GM19193 (cell line): ENCODE data around the gene SEPTIN1.

Source experiments
- POLR2A ChIP-seq: IDR thresholded peaks from 4 replicates; pipeline ENCODE4 v1.6.1; 2011; ENCODE audit not compliant: insufficient read depth, insufficient read length; ENCODE audit errors: extremely low read depth

Gene SEPTIN1

DNA sequence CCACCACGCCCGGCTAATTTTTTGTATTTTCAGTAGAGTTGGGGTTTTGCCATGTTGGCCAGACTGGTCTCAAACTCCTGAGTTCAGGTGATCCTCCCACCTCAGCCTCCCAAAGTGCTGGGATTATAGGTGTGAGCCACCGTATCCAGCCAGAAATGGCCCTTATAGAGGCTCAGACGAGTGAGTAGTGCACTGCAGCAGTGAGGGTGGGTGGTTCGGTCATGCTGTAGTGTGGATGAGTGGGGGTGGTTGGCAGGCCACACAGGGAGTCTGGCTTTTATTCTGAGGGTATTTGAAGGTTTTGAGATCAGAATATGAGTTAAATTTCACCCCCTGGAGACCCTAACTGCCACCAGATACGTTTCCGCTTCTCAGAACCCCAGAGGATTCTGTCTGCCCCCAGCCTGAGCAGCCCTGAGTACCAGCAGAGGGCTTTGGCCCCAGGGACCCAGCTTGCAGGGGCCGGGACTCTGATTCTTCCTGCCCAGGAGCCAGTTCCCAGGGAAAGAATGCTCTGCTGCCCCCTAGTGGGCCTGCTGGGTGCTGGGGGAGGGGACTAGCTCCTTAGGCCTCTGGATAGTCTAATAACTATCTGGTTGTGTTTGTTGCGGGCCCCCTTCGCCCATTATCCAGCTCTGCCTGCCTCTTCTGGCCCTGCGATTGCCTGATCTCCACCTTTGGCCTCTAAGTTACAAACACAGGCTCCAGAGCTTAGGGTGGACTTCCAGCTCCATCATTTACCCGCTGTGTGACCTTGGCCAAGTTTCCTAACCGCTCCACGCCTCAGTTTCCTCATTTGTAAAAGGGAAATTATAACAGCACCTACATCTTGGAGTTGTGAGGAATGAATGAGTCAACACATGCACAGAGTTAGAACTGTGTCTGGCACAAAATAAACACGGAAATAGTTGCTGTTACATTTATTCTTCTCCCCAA, 27.0 kb upstream of the SEPTIN1 start:
- TF ChIP-seq POLR2A, result no peak

DNA sequence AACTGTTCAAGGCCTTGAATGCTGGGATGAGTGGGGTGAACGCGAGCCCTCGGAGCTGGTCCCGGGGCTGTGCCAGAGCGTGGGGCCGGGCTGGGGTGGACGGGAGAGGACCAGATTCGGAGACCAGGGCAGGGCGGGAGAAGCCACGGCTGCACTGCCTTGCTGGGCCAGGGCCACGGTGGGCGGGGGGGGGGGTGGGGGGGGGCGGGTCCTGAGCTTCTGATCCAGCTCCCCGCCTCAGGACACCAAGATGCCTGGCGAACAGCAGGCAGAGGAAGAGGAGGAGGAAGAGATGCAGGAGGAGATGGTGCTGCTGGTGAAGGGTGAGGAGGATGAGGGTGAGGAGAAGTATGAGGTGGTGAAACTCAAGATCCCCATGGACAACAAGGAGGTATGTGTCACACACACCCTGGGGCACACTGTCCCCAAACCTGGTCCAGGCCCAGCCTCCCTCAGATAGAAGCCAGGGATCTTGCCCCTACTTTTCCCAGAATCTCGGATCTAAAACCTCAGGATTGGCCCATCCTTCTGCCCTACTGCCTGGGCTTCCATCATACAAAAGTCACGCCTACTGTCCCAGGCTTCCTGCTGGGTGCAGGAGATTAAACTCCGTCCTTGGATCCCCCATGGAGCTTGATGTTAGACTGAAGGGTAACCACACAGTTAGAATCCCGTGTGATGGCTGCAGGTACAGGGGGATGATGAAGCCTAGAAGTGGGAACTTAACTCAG, 25.6 kb upstream of the SEPTIN1 start:
- TF ChIP-seq POLR2A, result no peak

DNA sequence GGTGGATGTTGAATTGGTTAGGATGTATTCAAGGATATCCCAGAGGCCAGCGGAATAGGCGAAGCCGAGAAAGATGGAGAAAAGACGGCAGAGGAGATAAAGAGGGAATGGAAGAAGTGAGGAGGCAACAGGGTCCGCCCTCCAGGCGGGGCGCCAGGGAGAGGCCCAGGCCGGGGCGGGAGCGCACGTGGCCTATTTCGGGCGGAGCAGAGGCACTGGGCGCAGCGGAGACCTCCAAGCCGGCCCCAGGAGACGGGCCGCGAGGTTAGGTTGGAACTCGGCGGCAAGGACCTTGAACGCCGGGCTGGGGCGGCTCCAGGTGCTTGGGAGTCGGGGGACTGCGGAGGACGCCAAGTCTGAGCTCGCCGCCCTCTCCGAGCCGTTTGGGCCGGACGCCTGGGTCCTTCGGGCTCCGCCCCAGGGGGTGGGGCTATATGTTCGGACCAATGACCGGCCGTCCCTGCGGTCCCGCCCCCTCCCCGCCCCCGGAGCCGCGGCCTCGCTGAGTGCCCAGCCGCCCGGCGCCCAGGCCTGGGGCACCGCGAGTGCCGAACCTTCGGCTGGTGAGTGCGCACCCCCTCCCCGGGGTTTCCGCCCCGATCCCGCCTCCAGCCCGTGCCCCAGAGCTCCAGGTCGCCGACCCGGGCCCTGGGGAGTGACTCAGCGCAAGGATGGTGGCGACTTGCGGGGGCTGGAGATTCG, 24.9 kb upstream of the SEPTIN1 start, which contains the start of gene ZNF771:
TSS of gene ZNF771 (plus strand) at position 505 of the 702 bp plus-strand sequence. CDS start 448 bp downstream, outside the sequence.
- peak; percentile 50 for TF ChIP-seq POLR2A

DNA sequence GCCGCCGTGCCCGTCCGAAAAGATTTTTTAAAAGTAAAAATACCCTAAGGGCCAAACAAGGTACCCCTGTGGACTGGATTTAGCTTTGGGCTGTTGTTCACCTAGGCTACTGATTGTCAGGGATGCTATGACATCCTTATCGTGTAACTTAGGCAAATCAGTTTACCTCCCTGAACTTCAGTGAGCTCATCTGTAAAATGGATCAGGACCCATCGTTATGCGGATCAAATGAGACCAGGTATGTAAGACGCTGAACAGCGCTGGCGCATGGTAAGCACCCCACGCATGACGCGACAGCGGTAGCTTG, 24.4 kb upstream of the SEPTIN1 start:
- no peak for TF ChIP-seq POLR2A

DNA sequence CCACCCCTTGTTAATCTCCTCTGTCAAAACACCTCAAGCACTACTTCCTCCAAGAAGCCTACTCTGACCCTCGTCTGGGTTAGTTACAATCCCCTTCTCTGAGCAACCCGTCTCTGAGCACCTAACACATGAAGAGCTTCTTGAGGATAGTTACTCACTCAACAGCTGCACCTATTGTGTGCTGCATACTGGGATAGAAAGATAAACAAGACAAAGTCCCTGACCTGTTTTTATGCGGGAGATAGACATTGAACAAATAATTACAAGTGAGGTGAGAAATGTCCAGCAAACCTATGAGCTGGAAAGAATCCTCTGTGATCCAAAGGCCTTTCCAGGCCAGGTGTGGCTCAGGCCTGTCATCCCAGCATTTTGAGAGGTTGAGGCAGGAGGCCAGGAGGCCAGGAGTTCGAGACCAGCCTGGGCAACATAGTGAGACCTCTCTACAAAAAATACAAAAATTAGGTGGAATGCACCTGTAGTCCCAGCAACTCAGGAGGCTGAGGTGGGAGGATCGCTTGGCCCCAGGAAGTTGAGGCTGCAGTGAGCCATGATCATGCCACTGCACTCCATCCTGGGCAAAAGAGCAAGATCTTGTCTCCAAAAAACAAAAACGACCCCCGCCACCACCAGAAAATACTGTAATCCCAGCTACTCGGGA, 19.5 kb upstream of the SEPTIN1 start:
- no peak for TF ChIP-seq POLR2A

DNA sequence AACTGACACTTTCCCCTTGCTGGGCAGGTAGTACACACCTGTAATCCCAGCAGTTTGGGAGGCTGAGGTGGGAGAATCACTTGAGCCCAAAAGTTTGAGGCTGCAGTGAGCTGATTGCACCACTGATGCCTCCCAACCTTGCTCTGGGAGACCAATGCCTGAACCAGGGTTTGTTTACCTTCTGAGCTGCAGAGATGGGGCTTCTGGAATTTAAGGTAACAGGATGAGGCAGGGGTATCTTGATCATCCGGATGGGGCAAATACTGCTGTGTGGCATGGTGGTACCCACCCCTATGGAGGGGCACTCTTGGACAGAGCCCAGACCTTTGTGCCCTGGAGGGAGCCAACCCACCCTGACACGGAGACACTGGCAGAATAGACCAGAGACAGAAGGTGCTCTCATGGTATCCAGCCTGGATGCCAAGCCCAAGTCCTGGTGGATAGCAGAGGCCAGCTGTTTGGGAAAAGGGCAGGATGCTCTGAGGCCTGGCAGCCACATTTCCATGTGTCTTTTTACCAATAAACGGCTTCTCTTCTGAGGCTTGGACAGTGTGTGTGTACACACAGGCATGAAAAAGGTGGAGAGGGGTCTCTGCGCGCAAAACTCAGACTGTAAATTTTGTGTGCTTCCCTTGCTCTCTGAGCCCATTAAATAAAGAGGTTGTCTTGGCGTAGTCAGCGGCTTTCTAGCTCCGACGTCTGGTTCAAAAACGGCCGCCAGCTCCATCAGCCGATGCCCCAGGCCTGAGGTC, 17.2 kb upstream of the SEPTIN1 start:
- TF ChIP-seq POLR2A, result no peak

DNA sequence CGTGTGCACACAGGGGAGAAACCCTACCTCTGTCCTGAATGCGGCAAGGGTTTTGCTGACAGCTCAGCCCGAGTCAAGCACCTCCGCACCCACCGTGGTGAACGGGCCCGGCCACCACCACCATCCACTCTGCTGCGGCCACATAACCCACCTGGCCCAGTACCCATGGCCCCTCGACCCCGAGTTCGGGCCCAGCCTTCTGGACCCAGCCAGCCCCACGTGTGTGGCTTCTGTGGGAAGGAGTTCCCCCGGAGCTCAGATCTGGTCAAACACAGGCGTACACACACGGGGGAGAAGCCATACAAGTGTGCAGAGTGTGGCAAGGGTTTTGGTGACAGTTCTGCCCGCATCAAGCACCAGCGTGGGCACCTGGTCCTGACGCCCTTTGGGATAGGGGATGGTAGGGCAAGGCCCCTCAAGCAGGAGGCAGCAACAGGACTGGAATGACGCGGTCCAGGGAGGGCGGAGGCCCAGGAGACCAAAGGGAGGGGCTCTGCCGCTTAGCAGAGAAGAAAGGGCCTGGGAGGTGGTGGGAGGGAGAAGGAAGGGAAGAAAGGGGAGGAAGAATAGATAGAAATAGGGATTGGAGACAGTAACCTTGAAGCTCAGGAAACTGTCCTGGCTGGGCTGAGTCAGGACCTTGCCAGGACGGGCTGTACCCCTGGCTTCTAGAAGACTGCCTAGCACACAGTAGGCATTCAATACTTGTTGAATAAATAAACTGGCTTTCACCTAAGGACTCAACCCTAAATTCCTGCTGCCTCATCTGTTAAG, 16.5 kb upstream of the SEPTIN1 start:
- TF ChIP-seq POLR2A, result no peak

DNA sequence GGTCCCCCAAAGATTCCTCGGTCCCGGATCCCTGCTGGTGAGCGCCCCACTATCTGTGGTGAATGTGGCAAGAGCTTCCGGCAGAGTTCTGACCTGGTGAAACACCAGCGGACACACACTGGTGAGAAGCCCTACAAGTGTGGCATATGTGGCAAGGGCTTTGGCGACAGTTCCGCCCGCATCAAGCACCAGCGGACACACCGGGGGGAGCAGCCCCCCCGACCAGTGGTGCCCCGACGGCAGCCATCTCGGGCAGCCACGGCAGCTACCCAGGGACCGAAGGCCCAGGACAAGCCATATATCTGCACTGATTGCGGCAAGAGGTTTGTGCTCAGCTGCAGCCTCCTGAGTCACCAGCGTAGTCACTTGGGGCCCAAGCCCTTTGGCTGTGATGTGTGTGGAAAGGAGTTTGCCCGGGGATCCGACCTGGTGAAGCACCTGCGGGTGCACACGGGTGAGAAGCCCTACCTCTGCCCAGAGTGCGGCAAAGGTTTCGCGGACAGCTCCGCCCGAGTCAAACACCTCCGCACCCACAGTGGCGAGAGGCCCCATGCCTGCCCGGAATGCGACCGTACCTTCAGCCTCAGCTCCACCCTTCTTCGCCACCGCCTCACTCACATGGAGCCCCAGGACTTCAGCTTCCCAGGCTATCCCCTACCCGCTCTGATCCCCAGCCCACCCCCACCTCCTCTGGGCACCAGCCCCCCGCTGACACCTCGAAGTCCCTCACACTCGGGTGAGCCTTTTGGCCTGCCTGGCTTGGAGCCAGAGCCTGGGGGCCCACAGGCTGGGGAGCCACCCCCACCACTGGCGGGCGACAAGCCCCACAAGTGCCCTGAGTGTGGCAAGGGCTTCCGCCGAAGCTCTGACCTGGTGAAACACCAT, 15.7 kb upstream of the SEPTIN1 start:
- TF ChIP-seq POLR2A, result no peak

DNA sequence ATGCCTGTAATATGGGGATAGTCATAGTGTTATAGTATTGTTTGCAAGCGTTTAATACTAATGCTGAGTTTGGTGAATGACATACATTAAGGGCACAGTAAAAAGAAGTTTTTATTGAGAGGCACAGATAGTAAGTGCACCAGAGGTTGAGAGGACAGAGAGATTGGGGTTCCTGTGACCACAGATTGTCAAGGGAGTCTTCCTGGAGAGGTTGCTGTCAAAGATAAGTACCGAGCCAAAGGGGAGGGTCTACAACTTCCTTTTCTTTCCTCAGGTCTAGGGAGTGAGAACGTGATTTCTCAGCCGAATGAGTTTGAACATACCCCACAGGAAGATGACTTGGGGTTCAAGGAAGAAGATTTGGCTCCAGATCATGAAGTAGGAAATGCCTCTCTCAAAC, 14.7 kb upstream of the SEPTIN1 start:
- no peak for TF ChIP-seq POLR2A

DNA sequence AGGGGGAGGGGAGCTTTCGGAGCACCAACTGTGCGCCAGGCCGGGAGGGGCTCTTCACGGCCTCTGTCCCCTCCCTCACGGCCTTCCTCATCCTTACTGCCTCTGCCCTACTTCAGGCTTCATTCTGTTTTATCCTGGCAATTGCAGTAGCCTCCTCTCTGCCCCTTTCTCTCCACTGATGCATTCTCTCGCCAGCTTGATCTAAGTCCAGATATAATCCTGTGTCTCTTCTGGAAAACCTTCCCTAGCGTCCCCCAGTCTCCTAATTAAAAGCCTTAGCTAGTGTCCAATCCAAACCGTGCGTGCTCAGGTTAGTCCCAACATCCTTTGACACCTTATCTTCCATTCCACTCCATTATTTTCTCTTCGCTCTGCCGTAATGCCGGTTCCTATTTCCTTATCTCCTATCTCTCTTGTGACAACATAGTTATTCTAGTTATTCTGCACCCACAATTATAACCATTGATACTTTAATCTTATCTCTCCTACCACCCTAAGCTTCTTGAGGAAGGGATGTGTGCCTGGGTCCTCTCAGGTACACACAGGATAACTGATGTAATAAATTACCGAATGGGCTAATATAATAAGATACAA, 13.7 kb upstream of the SEPTIN1 start:
- no peak for TF ChIP-seq POLR2A

DNA sequence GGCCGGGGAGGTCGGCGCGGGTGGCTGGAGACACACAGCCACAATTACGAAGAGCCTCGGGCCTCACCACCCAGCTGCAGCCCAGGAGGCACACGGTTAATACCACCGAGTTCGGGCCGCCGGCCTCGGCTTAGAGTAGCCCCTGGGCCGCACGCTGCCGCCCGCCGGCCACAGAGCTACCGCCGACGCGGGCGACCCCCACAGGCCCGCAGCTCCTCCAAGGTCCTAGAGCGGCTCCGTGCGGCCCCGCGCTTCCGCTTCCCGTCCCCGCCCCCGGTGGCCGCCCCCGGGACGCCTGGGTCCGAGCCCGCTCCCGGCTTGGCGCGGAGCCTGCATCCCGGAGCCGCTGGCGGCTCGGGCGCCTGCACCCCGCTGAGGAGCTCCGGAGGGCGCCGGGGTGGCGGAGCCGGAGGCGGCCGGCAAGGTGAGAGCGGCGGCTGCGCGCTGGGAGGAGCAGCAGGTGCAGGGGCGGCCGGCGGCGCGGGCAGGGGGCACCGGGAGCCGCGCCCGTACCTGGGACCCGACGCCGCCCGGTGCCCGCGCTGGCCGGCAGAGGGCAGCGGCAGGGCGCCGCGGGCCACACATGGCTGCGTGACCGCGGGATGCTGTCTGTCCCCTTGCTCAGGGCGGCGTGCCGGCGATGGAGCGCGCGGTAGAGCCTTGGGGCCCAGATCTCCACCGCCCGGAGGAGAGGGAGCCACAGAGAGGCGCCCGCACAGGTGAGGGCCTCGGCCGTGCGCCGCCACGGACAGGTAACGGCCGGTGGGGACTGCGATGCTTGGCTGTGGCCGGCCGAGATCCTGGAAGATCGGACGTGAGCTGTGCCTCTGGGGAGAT, 13.0 kb upstream of the SEPTIN1 start, which contains the start of gene ZNF48:
TSS of gene ZNF48 (plus strand) at position 266 of the 837 bp plus-strand sequence. CDS start at position 641, 375 bp downstream.
- TF ChIP-seq POLR2A, result peak; percentile 61
